GDM1 (cell line): ENCODE results near the gene FGFRL1.

Experiments
- DNase-seq: peaks from one replicate; lab custom pipeline; 2025; lab: John Stamatoyannopoulos, UW

Gene FGFRL1

GRCh38 chr4:1075809-1076699 lies 64.6 kb downstream of the FGFRL1 start:
- DNase-seq = no peak
